Measurements from ENCODE around the gene BDKRB2.

Gene BDKRB2

GRCh38 chr14:96201157-96201556 lies 3.5 kb upstream of the BDKRB2 start:
- Histone ChIP-seq H3K9me3 (ENCODE audit: low read depth, low read length) (no peaks in the 10 kb centered on the region), H3K27ac (no peak overlapping the region), H3K36me3 (ENCODE audit: insufficient read depth, low read length) (no peaks in the 10 kb centered on the region), H3K9ac (ENCODE audit: insufficient read length) (no peak overlapping the region), H3K4me3 (no peak overlapping the region)
- TF ChIP-seq POLR2AphosphoS5 (IDR thresholded peaks at IDR 0.05; ENCODE audit: borderline replicate concordance, low read depth, low read length), result no peak
- DNase-seq (ENCODE audit: low read depth, low spot score), result no peak

DNA sequence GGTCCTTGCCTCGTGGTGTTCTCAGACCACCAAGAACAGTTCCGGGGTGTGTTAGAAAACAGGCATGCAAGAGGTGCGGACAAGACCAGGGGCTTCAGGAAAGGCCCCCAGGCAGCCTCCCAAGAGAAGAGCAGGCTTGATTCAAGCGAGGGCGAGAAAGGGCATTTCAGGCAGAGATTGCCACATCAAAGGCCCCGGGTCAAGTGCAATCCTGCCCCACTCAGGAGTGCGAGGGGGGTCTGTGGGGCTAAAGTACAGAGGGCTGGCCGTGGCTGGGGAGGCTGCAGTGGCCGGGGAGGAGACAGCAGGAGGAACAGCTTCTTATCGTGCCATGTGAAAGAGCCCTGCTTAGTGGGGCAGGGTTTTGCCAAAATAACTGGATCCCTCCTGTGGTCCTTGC lies 2.7 kb upstream of the BDKRB2 start:
- no peak overlapping the region for H3K4me3 ChIP-seq
- TF ChIP-seq EZH2 (IDR thresholded peaks at IDR 0.05) (no peak), POLR2AphosphoS5 (IDR thresholded peaks at IDR 0.05; ENCODE audit: borderline replicate concordance, low read depth, low read length) (no peak), FOXP2 (optimal IDR thresholded peaks at IDR 0.05; ENCODE audit: control extremely low read depth, extremely low read length, insufficient read depth) (no peak)
- no peaks in the 10 kb centered on the region for H3K9me3 ChIP-seq (ENCODE audit: low read depth, low read length)
- no peak overlapping the region for H3K27ac ChIP-seq
- no peak for DNase-seq (ENCODE audit: low read depth, low spot score)
- H3K9ac ChIP-seq (ENCODE audit: insufficient read length), result no peak overlapping the region
- H3K36me3 ChIP-seq (ENCODE audit: insufficient read depth, low read length), result no peaks in the 10 kb centered on the region

DNA sequence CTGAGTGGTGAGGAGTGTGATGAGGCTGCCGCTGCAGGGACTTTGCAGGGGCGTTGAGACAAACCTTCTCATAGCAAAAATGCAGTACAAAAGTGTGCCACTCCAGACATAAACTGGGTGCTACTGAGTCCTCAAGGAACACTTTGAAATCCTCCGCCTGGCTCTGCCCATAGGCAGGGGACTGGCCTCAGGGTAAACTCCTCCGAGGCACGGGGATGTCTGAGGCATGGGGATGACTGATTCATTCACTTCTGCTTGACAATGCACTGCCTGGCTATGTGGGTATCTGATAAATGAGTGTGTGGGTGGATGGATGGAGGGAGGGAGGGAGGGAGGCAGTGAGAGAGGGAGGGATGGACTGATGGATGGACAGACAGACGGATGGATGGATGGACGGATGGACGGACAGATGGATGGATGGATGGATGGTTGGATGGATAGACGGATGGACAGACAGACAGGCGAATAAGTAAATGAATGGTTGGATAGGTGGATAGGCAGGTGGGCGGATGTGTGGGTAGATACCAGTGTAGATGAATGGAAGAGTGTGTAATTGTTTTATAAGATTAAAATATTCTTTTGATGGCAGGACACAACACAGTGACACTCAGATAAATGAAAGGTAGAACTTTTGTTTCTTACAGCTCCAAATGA lies 2.1 kb upstream of the BDKRB2 start:
- H3K9me3 ChIP-seq (ENCODE audit: low read depth, low read length), result no peaks in the 10 kb centered on the region
- DNase-seq (ENCODE audit: low read depth, low spot score), result no peak
- no peak overlapping the region for H3K9ac ChIP-seq (ENCODE audit: insufficient read length)
- no peak overlapping the region for H3K4me3 ChIP-seq
- TF ChIP-seq EZH2 (IDR thresholded peaks at IDR 0.05) (no peak), FOXP2 (optimal IDR thresholded peaks at IDR 0.05; ENCODE audit: control extremely low read depth, extremely low read length, insufficient read depth) (no peak), POLR2AphosphoS5 (IDR thresholded peaks at IDR 0.05; ENCODE audit: borderline replicate concordance, low read depth, low read length) (no peak)
- no peak overlapping the region for H3K27ac ChIP-seq
- H3K36me3 ChIP-seq (ENCODE audit: insufficient read depth, low read length), result no peaks in the 10 kb centered on the region

DNA sequence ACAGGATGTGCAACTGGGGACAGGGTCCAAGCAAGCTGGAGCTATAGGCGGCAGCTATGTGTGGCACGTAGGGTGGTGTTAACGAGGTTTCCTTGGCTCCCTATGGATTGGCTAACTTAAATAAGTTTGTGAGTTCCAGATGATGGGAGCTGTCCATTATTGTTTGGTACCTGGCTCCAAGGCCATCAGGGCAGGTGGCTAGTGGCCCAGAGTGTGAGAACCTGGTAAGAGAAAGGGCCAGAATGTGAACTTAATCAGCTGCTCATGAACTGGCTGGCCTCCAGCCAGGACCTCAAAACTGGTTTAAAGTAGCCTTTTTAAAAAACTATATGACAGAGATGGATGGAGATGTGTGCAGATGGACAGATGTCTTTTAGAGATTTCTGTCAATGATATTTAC lies 1.5 kb upstream of the BDKRB2 start:
- TF ChIP-seq EZH2 (IDR thresholded peaks at IDR 0.05) (no peak), FOXP2 (optimal IDR thresholded peaks at IDR 0.05; ENCODE audit: control extremely low read depth, extremely low read length, insufficient read depth) (no peak), POLR2AphosphoS5 (IDR thresholded peaks at IDR 0.05; ENCODE audit: borderline replicate concordance, low read depth, low read length) (no peak)
- Histone ChIP-seq H3K27ac (no peak overlapping the region), H3K9me3 (ENCODE audit: low read depth, low read length) (no peaks in the 10 kb centered on the region), H3K36me3 (ENCODE audit: insufficient read depth, low read length) (no peaks in the 10 kb centered on the region), H3K9ac (ENCODE audit: insufficient read length) (no peak overlapping the region), H3K4me3 (no peak overlapping the region)
- DNase-seq (ENCODE audit: low read depth, low spot score), result no peak

DNA sequence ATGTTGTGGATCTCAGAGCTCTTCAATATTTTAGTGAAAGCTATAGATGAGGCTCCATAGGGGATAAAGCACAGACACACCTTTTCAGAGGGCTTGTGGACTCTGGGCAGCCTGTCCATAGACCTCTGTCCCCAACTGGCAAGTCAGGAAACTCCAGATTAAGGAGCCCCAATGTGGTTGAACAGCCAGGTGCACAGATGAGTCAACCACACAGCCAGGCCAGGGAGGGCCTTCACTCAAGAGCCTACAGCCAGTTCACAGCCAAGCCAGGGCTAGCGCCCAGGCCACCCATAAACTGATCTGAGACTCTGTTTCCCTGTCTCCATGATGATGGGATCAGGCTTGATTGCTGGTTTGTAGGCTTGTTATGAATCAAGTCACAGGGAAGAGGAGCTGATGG lies 1.0 kb upstream of the BDKRB2 start:
- no peak overlapping the region for H3K4me3 ChIP-seq
- no peaks in the 10 kb centered on the region for H3K9me3 ChIP-seq (ENCODE audit: low read depth, low read length)
- no peak overlapping the region for H3K9ac ChIP-seq (ENCODE audit: insufficient read length)
- no peaks in the 10 kb centered on the region for H3K36me3 ChIP-seq (ENCODE audit: insufficient read depth, low read length)
- H3K27ac ChIP-seq, result no peak overlapping the region
- no peak for DNase-seq (ENCODE audit: low read depth, low spot score)
- TF ChIP-seq FOXP2 (optimal IDR thresholded peaks at IDR 0.05; ENCODE audit: control extremely low read depth, extremely low read length, insufficient read depth) (no peak), POLR2AphosphoS5 (IDR thresholded peaks at IDR 0.05; ENCODE audit: borderline replicate concordance, low read depth, low read length) (no peak), EZH2 (IDR thresholded peaks at IDR 0.05) (no peak)

GRCh38 chr14:96205059-96205977 lies 679 bp downstream of the BDKRB2 start:
- H3K9ac ChIP-seq (ENCODE audit: insufficient read length), result no peak overlapping the region
- peak overlapping the region; percentile 60 for H3K4me3 ChIP-seq
- H3K27ac ChIP-seq, result no peak overlapping the region
- no peaks in the 10 kb centered on the region for H3K9me3 ChIP-seq (ENCODE audit: low read depth, low read length)
- TF ChIP-seq EZH2 (IDR thresholded peaks at IDR 0.05), result no peak
- no peak for TF ChIP-seq POLR2AphosphoS5 (IDR thresholded peaks at IDR 0.05; ENCODE audit: borderline replicate concordance, low read depth, low read length)
- TF ChIP-seq FOXP2 (optimal IDR thresholded peaks at IDR 0.05; ENCODE audit: control extremely low read depth, extremely low read length, insufficient read depth), result no peak
- no peak for DNase-seq (ENCODE audit: low read depth, low spot score)
- no peaks in the 10 kb centered on the region for H3K36me3 ChIP-seq (ENCODE audit: insufficient read depth, low read length)

- no peak for DNase-seq (ENCODE audit: low read depth, low spot score)
- TF ChIP-seq FOXP2 (optimal IDR thresholded peaks at IDR 0.05; ENCODE audit: control extremely low read depth, extremely low read length, insufficient read depth) (no peak), POLR2AphosphoS5 (IDR thresholded peaks at IDR 0.05; ENCODE audit: borderline replicate concordance, low read depth, low read length) (no peak), EZH2 (IDR thresholded peaks at IDR 0.05) (no peak)
- H3K36me3 ChIP-seq (ENCODE audit: insufficient read depth, low read length), result no peaks in the 10 kb centered on the region
- no peaks in the 10 kb centered on the region for H3K9me3 ChIP-seq (ENCODE audit: low read depth, low read length)
- H3K9ac ChIP-seq (ENCODE audit: insufficient read length), result no peak overlapping the region
- H3K4me3 ChIP-seq, result no peak overlapping the region
- no peak overlapping the region for H3K27ac ChIP-seq
These were observed 1.3 kb downstream of the BDKRB2 start for GRCh38 chr14:96205978-96206360.

- no peaks in the 10 kb centered on the region for H3K36me3 ChIP-seq (ENCODE audit: insufficient read depth, low read length)
- no peak for DNase-seq (ENCODE audit: low read depth, low spot score)
- no peak overlapping the region for H3K27ac ChIP-seq
- no peak for TF ChIP-seq EZH2 (IDR thresholded peaks at IDR 0.05)
- TF ChIP-seq FOXP2 (optimal IDR thresholded peaks at IDR 0.05; ENCODE audit: control extremely low read depth, extremely low read length, insufficient read depth), result no peak
- TF ChIP-seq POLR2AphosphoS5 (IDR thresholded peaks at IDR 0.05; ENCODE audit: borderline replicate concordance, low read depth, low read length), result no peak
- H3K9ac ChIP-seq (ENCODE audit: insufficient read length), result no peak overlapping the region
- H3K9me3 ChIP-seq (ENCODE audit: low read depth, low read length), result no peaks in the 10 kb centered on the region
- H3K4me3 ChIP-seq, result no peak overlapping the region
These were observed 1.8 kb downstream of the BDKRB2 start for GRCh38 chr14:96206461-96206860.
